ENCODE results near the gene CD47.

The CD47 gene

GRCh38 chr3:108117241-108117775 lies 26.5 kb upstream of the CD47 start:
- DNase-seq: no peak

- DNase-seq: no peak
Measured at GRCh38 chr3:108114423-108115065, 23.7 kb upstream of the CD47 start.

- no peak for DNase-seq
Measured at GRCh38 chr3:108113975-108114374, 23.1 kb upstream of the CD47 start.

- DNase-seq: no peak
Measured at GRCh38 chr3:108110934-108111333, 20.1 kb upstream of the CD47 start.

GRCh38 chr3:108108416-108108815 lies 17.6 kb upstream of the CD47 start:
- DNase-seq: no peak

- no peak for DNase-seq
Measured at GRCh38 chr3:108106449-108106848, 15.6 kb upstream of the CD47 start.

- DNase-seq: no peak
Measured at GRCh38 chr3:108106031-108106430, 15.2 kb upstream of the CD47 start.

- peak in 6 of 56 donors; percentile 5 to 35 (median 18) for DNase-seq
Measured at GRCh38 chr3:108103886-108104797, 13.3 kb upstream of the CD47 start.

- DNase-seq: no peak
Measured at GRCh38 chr3:108103040-108103751, 12.4 kb upstream of the CD47 start.

- no peak for DNase-seq
Measured at GRCh38 chr3:108102420-108103039, 11.7 kb upstream of the CD47 start.

GRCh38 chr3:108100906-108101660 lies 10.3 kb upstream of the CD47 start:
- no peak for DNase-seq

- DNase-seq: no peak
Measured at GRCh38 chr3:108099679-108100428, 9.0 kb upstream of the CD47 start.

GRCh38 chr3:108099244-108099643 lies 8.4 kb upstream of the CD47 start:
- DNase-seq: no peak

GRCh38 chr3:108098003-108098370 lies 7.2 kb upstream of the CD47 start:
- no peak for DNase-seq

GRCh38 chr3:108097322-108098002 lies 6.6 kb upstream of the CD47 start:
- no peak for DNase-seq

GRCh38 chr3:108096532-108097321 lies 5.9 kb upstream of the CD47 start:
- DNase-seq: no peak

GRCh38 chr3:108093616-108094015 lies 2.8 kb upstream of the CD47 start:
- no peak for DNase-seq

- no peak for DNase-seq
Measured at GRCh38 chr3:108093021-108093420, 2.2 kb upstream of the CD47 start.
